HCT116 (cell line): ENCODE data around the gene MAPK8. TPM values are rescaled to one million over a fixed set of nuclear protein-coding genes. Genes with fewer than 3 reads are reported as not detected.

Experiments used
- ATAC-seq: fragments of 200-7000 bp; cut with Tn5 transposase; 2 replicates; pipeline ENCODE4 v1.9.1; 2020; ENCODE audit warnings: mild to moderate bottlenecking, moderate library complexity
- BruUV-seq: library from RNA; stranded (reverse); fragments of 400-500 nt; replicated peaks from 2 replicates; lab custom pipeline; 2021; lab: Mats Ljungman, UMichigan
- CTCF ChIA-PET: fragments of 300-600 bp; sonication (Branson Sonifier 250); formaldehyde crosslinking; loops from one replicate; lab custom pipeline; 2021; ENCODE audit warnings: antibody characterized with exemption; lab: Charles Lee
- POLR2A ChIA-PET: fragments of 300-600, 350-600 bp; sonication (Branson Sonifier 250); formaldehyde crosslinking; loops from one replicate; lab custom pipeline; 2021; ENCODE audit warnings: antibody characterized with exemption; lab: Charles Lee
- RAD21 ChIA-PET, 2 experiments: fragments of 300-600 bp; sonication (Branson Sonifier 250); formaldehyde crosslinking; loops; one replicate each; lab custom pipeline; 2023; ENCODE audit warnings: low total read pairs in 2 of 2; ENCODE audit not compliant: uncharacterized antibody in 2 of 2, unreplicated experiment in 2 of 2, low non-redundant PET in 1 of 2; lab: Charles Lee
- DNase-seq: peaks from one replicate; pipeline ENCODE4 v3.0.0-alpha.2; 2010; ENCODE audit warnings: low read depth, low spot score
- H2AFZ ChIP-seq: fragments of 200-600 bp; shearing (Covaris generic), sonication (generic); 2 replicates; pipeline ENCODE4 v1.6.1; 2017; ENCODE audit warnings: low read depth, mixed run types, mixed read lengths, antibody characterized with exemption, low read length; ENCODE audit not compliant: poor library complexity, severe bottlenecking
- H3K27ac ChIP-seq: 2 replicates; pipeline ENCODE4 v1.5.1; 2012; ENCODE audit warnings: low read depth, low read length
- H3K27me3 ChIP-seq: fragments of 200-600 bp; sonication (generic); 2 replicates; pipeline ENCODE4 v1.6.1; 2016; ENCODE audit warnings: mixed run types, low read length, mixed read lengths; ENCODE audit not compliant: insufficient read depth
- H3K36me3 ChIP-seq, 2 experiments: fragments of 200-500 bp in 1 of 2; fragments of 200-600 bp in 1 of 2; sonication (Bioruptor generic) in 1 of 2; sonication (generic) in 1 of 2; 2 replicates each; pipeline versions ENCODE4 v1.5.1 to v1.6.1; 2014 to 2016; ENCODE audit warnings: low read length in 2 of 2, inconsistent platforms in 1 of 2, mixed read lengths in 1 of 2, mixed run types in 1 of 2; ENCODE audit not compliant: insufficient read depth in 2 of 2, control insufficient read depth in 1 of 2
- H3K4me1 ChIP-seq, 2 experiments: fragments of 200-600 bp in 1 of 2; sonication (generic) in 1 of 2; 2 replicates each; pipeline versions ENCODE4 v1.5.1 to v1.6.1; 2012 to 2017; ENCODE audit warnings: low read length in 2 of 2, inconsistent platforms in 1 of 2, mild to moderate bottlenecking in 1 of 2, mixed read lengths in 1 of 2, mixed run types in 1 of 2, moderate library complexity in 1 of 2; ENCODE audit not compliant: insufficient read depth in 2 of 2, control insufficient read depth in 1 of 2
- H3K4me2 ChIP-seq: fragments of 200-600 bp; sonication (generic); 2 replicates; pipeline ENCODE4 v1.6.1; 2017; ENCODE audit warnings: mixed run types, low read length, mixed read lengths
- H3K4me3 ChIP-seq, 2 experiments: fragments of 200-600 bp in 1 of 2; sonication (generic) in 1 of 2; replicated peaks in 1 of 2; 2 replicates each; pipeline ENCODE4 v1.5.1; 2011 to 2016; ENCODE audit warnings: low read length in 2 of 2, control low read depth in 1 of 2, low read depth in 1 of 2, mild to moderate bottlenecking in 1 of 2, mixed read lengths in 1 of 2, mixed run types in 1 of 2
- H3K79me2 ChIP-seq: fragments of 200-600 bp; sonication (generic); 2 replicates; pipeline ENCODE4 v1.6.1; 2017; ENCODE audit warnings: mild to moderate bottlenecking, mixed run types, low read length, moderate library complexity, mixed read lengths; ENCODE audit not compliant: insufficient read depth
- H3K9ac ChIP-seq: fragments of 200-600 bp; sonication (generic); 2 replicates; pipeline ENCODE4 v1.6.1; 2016; ENCODE audit warnings: low read length, mixed read lengths
- H3K9me2 ChIP-seq: fragments of 200-600 bp; sonication (generic), shearing (Covaris generic); 2 replicates; pipeline ENCODE4 v1.6.1; 2017; ENCODE audit warnings: mixed run types, mild to moderate bottlenecking, moderate library complexity; ENCODE audit not compliant: insufficient read depth
- H3K9me3 ChIP-seq, 2 experiments: fragments of 200-500 bp in 1 of 2; fragments of 200-600 bp in 1 of 2; sonication (Bioruptor generic) in 1 of 2; sonication (generic) in 1 of 2; 2 replicates each; pipeline ENCODE4 v1.6.1; 2014 to 2017; ENCODE audit warnings: low read length in 2 of 2, mixed read lengths in 2 of 2, inconsistent platforms in 1 of 2, low read depth in 1 of 2, mild to moderate bottlenecking in 1 of 2, mixed run types in 1 of 2, moderate library complexity in 1 of 2; ENCODE audit not compliant: control insufficient read depth in 1 of 2, insufficient read depth in 1 of 2
- H4K20me1 ChIP-seq: fragments of 200-600 bp; sonication (generic), shearing (Covaris generic); 2 replicates; pipeline ENCODE4 v1.6.1; 2017; ENCODE audit warnings: mixed run types, mild to moderate bottlenecking, moderate library complexity; ENCODE audit not compliant: insufficient read depth
- CEBPB ChIP-seq: IDR thresholded peaks from 2 replicates; pipeline ENCODE4 v1.6.1; 2012; ENCODE audit warnings: low read depth
- CTCF ChIP-seq, 3 experiments: fragments of 200-600 bp in 1 of 3; sonication (generic) in 1 of 3; IDR thresholded peaks in 2 of 3; conservative IDR thresholded peaks in 1 of 3; 2 replicates each; pipeline ENCODE4 v1.5.1; 2012 to 2017; ENCODE audit warnings: low read depth in 2 of 3, low read length in 2 of 3, antibody characterized with exemption in 1 of 3, borderline replicate concordance in 1 of 3, control low read depth in 1 of 3, mild to moderate bottlenecking in 1 of 3, mixed read lengths in 1 of 3, mixed run types in 1 of 3, moderate library complexity in 1 of 3; ENCODE audit not compliant: insufficient read depth in 1 of 3
- EGR1 ChIP-seq: IDR thresholded peaks from 2 replicates; pipeline ENCODE4 v1.6.1; 2012; ENCODE audit warnings: low read depth
- EZH2 ChIP-seq: fragments of 200-600 bp; sonication (generic); IDR thresholded peaks from 2 replicates; pipeline ENCODE4 v1.6.1; 2017; ENCODE audit warnings: antibody characterized with exemption, mixed run types
- EZH2phosphoT487 ChIP-seq: fragments of 200-600 bp; IDR thresholded peaks from 2 replicates; pipeline ENCODE4 v1.6.1; 2018; ENCODE audit warnings: antibody characterized with exemption, borderline replicate concordance
- FOSL1 ChIP-seq: IDR thresholded peaks from 2 replicates; pipeline ENCODE4 v1.6.1; 2012; ENCODE audit warnings: low read depth
- JUND ChIP-seq: IDR thresholded peaks from 2 replicates; pipeline ENCODE4 v1.6.1; 2012
- MAX ChIP-seq: IDR thresholded peaks from 2 replicates; pipeline ENCODE4 v1.6.1; 2012
- POLR2A ChIP-seq: IDR thresholded peaks from 2 replicates; pipeline ENCODE4 v1.7.0; 2011; ENCODE audit warnings: borderline replicate concordance; ENCODE audit not compliant: insufficient read depth, insufficient read length; ENCODE audit errors: extremely low read depth
- REST ChIP-seq: IDR thresholded peaks from 2 replicates; pipeline ENCODE4 v1.6.1; 2012; ENCODE audit warnings: low read depth
- TCF7L2 ChIP-seq: IDR thresholded peaks from 2 replicates; pipeline ENCODE4 v1.7.0; 2011; ENCODE audit warnings: borderline replicate concordance, inconsistent platforms; ENCODE audit not compliant: insufficient read depth, insufficient read length; ENCODE audit errors: extremely low read depth
- YY1 ChIP-seq: IDR thresholded peaks from 2 replicates; pipeline ENCODE4 v1.6.1; 2011; ENCODE audit warnings: low read length, low read depth, moderate library complexity, mild to moderate bottlenecking; ENCODE audit not compliant: insufficient replicate concordance; ENCODE audit errors: extremely low read depth
- ZBTB33 ChIP-seq: IDR thresholded peaks from 2 replicates; pipeline ENCODE4 v1.6.1; 2011; ENCODE audit warnings: mild to moderate bottlenecking, low read length, moderate library complexity; ENCODE audit not compliant: insufficient replicate concordance; ENCODE audit errors: extremely low read depth
- ZFX ChIP-seq: fragments of 450-650 bp; IDR thresholded peaks from 2 replicates; pipeline ENCODE4 v1.6.1; 2017
- ZNF274 ChIP-seq: fragments of 200-500 bp; sonication (Bioruptor generic); IDR thresholded peaks from 2 replicates; pipeline ENCODE4 v1.6.1; 2014; ENCODE audit warnings: mild to moderate bottlenecking, low read depth, low read length, inconsistent platforms
- intact Hi-C: fragments of 100-400 bp; cut with micrococcal nuclease; formaldehyde crosslinking; loops from 2 replicates; pipeline ENCODE4 v1.10.0; 2022
- total RNA-seq: library from RNA; stranded (reverse); gene quantifications from one replicate; pipeline ENCODE4 v1.2.1, GENCODE V29; 2021; ENCODE audit not compliant: unreplicated experiment

MAPK8 gene
- total RNA-seq, 1 experiment from 2014 or later: 71.0 TPM

- ATAC-seq (no peak), DNase-seq (no peak)
- Histone ChIP-seq H3K9me2 (no peaks in the 10 kb centered on the region), H3K4me2 (no peak overlapping the region), H3K79me2 (no peaks in the 10 kb centered on the region), H3K27ac (no peak overlapping the region), H3K36me3 (no peaks in the 10 kb centered on the region), H2AFZ (no peak overlapping the region), H3K4me1 (no peaks in the 10 kb centered on the region), H3K4me3 (no peak overlapping the region), H3K9ac (no peak overlapping the region), H3K9me3 (no peaks in the 10 kb centered on the region), H3K27me3 (no peaks in the 10 kb centered on the region), H4K20me1 (no peaks in the 10 kb centered on the region; the same call in 1 of the 2 replicates)
- CTCF ChIA-PET: no interaction called here
- BruUV-seq: no TSS peak
- POLR2A ChIA-PET: no interaction called here
- intact Hi-C loops: no loop called here
- RAD21 ChIA-PET: no interaction called here
- no peak for TF ChIP-seq ZFX
- no peak for TF ChIP-seq ZBTB33
- TF ChIP-seq YY1: no peak
- no peak for TF ChIP-seq JUND
- TF ChIP-seq EZH2: no peak
- TF ChIP-seq EZH2phosphoT487: no peak
- TF ChIP-seq POLR2A: no peak
- no peak for TF ChIP-seq ZNF274
- no peak for TF ChIP-seq REST
- no peak for TF ChIP-seq CTCF (IDR thresholded peaks at IDR 0.05 in 2 of 3, conservative IDR thresholded peaks at IDR 0.05 in 1 of 3; ENCODE audit: borderline replicate concordance in 1 of 3, insufficient read depth in 1 of 3, low read depth in 2 of 3, low read length in 2 of 3)
- TF ChIP-seq MAX: no peak
- no peak for TF ChIP-seq EGR1
- TF ChIP-seq FOSL1: no peak
- TF ChIP-seq CEBPB: no peak
- TF ChIP-seq TCF7L2: no peak
These were observed 122.4 kb downstream of the MAPK8 start for GRCh38 chr10:48428896-48429295.
